ENCODE measurements around the gene WDR20. TPM values are rescaled to one million over a fixed set of nuclear protein-coding genes. Genes with fewer than 3 reads are reported as not detected.
"Not testable (repeated sequence)": the region's sequence is repeated elsewhere in the genome, so short reads cannot be mapped to it uniquely, and the experiment has no call there.

WDR20 gene
- total and polyA plus RNA-seq, 2 donors from 2014 or later, result 12.6 to 44.2 TPM

DNA sequence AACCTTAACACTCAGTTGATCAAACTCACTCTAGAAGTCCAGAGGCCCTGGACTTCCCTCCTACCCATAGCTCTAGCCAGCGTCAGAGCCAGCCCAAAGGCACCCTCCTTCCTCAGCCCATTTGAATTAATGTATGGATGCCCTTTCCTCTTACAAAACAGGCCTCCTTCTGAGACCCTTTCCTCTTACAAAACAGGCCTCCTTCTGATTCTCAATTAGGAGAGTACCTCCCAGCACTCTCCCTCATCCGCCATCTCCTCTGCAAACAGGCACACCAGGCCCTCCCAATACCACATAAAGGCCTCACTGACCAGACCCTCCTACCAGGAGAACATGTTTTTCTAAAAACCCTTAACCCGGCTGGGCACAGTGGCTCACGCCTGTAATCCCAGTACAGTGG, 99.5 kb downstream of the WDR20 start:
- Histone ChIP-seq H3K4me3 (ENCODE audit: low read length in 3 of 3) (no peak overlapping the region), H3K4me1 (ENCODE audit: control insufficient read depth in 2 of 3, insufficient read depth in 2 of 3, low read depth in 1 of 3, low read length in 3 of 3) (no peaks in the 10 kb centered on the region), H3K27me3 (ENCODE audit: control insufficient read depth, insufficient read depth, low read length) (no peaks in the 10 kb centered on the region), H3K9me3 (ENCODE audit: control insufficient read depth in 2 of 3, insufficient read depth in 1 of 3, low read length in 3 of 3) (no peaks in the 10 kb centered on the region), H3K36me3 (ENCODE audit: control insufficient read depth in 2 of 3, insufficient read depth in 3 of 3, low read length in 3 of 3) (no peaks in the 10 kb centered on the region), H3K27ac (ENCODE audit: low read depth in 2 of 2, low read length in 2 of 2) (no peak overlapping the region), H3K9ac (ENCODE audit: low read length in 3 of 3) (no peak overlapping the region)
- intact Hi-C loops (cut with DNase I), result no loop called here
- TF ChIP-seq, protein P1, sequence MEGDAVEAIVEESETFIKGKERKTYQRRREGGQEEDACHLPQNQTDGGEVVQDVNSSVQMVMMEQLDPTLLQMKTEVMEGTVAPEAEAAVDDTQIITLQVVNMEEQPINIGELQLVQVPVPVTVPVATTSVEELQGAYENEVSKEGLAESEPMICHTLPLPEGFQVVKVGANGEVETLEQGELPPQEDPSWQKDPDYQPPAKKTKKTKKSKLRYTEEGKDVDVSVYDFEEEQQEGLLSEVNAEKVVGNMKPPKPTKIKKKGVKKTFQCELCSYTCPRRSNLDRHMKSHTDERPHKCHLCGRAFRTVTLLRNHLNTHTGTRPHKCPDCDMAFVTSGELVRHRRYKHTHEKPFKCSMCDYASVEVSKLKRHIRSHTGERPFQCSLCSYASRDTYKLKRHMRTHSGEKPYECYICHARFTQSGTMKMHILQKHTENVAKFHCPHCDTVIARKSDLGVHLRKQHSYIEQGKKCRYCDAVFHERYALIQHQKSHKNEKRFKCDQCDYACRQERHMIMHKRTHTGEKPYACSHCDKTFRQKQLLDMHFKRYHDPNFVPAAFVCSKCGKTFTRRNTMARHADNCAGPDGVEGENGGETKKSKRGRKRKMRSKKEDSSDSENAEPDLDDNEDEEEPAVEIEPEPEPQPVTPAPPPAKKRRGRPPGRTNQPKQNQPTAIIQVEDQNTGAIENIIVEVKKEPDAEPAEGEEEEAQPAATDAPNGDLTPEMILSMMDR (IDR thresholded peaks at IDR 0.05; ENCODE audit: borderline replicate concordance, extremely low read depth, insufficient read depth), result no peak
- FAIRE-seq, result no peak
- no peak for DNase-seq

DNA sequence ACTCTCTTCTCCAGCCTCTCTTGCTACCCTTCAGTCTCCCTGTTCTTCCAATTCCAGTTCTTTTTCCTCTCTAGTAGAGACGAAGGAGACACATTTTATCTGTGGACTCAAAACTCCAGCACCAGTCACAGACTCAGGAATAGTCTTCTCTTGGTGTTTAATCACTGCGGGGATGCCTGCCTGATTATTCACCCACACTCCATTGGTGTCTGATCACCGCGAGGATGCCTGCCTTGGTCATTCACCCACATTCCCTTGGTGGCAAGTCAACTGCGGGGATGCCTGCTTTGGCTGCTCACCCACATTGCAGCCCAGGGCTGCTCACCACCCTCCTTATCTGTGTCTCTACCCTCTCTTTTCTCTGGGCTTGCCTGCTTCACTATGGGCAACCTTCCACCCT, 100.8 kb downstream of the WDR20 start:
- not testable (repeated sequence) for FAIRE-seq

DNA sequence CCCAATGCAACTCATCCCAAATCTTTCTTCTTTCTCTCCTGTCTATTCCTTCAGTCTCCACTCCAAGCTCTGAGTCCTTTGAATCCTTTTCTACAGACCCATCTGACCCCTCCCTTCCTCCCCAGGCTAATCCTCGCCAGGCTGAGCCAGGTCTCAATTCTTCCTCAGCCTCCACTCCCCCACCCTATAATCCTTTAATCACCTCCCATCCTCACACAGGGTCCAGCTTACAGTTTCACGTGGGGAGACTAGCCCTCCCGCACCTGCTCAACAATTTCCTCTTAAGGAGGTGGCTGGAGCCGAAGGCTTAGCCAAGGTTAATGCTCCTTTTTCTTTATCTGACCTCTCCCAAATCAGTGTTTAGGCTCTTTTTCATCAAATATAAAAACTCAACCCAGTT, 101.5 kb downstream of the WDR20 start:
- Histone ChIP-seq H3K9me3 (ENCODE audit: control insufficient read depth in 2 of 3, insufficient read depth in 1 of 3, low read length in 3 of 3) (no peaks in the 10 kb centered on the region), H3K9ac (ENCODE audit: low read length in 3 of 3) (no peak overlapping the region), H3K27me3 (ENCODE audit: control insufficient read depth, insufficient read depth, low read length) (no peaks in the 10 kb centered on the region), H3K4me1 (ENCODE audit: control insufficient read depth in 2 of 3, insufficient read depth in 2 of 3, low read depth in 1 of 3, low read length in 3 of 3) (no peaks in the 10 kb centered on the region), H3K36me3 (ENCODE audit: control insufficient read depth in 2 of 3, insufficient read depth in 3 of 3, low read length in 3 of 3) (no peaks in the 10 kb centered on the region), H3K27ac (ENCODE audit: low read depth in 2 of 2, low read length in 2 of 2) (no peak overlapping the region), H3K4me3 (ENCODE audit: low read length in 3 of 3) (no peak overlapping the region)
- TF ChIP-seq, protein P1 (IDR thresholded peaks at IDR 0.05; ENCODE audit: borderline replicate concordance, extremely low read depth, insufficient read depth), result no peak
- intact Hi-C loops (cut with DNase I), result no loop called here
- DNase-seq, result no peak
- no peak for FAIRE-seq

More for the DNA sequence above, 100.8 kb downstream of the WDR20 start:
- H3K9ac ChIP-seq (ENCODE audit: low read length in 3 of 3); H3K27ac ChIP-seq (ENCODE audit: low read depth in 2 of 2, low read length in 2 of 2); H3K36me3 ChIP-seq (ENCODE audit: control insufficient read depth in 2 of 3, insufficient read depth in 3 of 3, low read length in 3 of 3); H3K27me3 ChIP-seq (ENCODE audit: control insufficient read depth, insufficient read depth, low read length); DNase-seq; H3K9me3 ChIP-seq (ENCODE audit: control insufficient read depth in 2 of 3, insufficient read depth in 1 of 3, low read length in 3 of 3); H3K4me3 ChIP-seq (ENCODE audit: low read length in 3 of 3); intact Hi-C loops (cut with DNase I); H3K4me1 ChIP-seq (ENCODE audit: control insufficient read depth in 2 of 3, insufficient read depth in 2 of 3, low read depth in 1 of 3, low read length in 3 of 3): not testable (repeated sequence)

DNA sequence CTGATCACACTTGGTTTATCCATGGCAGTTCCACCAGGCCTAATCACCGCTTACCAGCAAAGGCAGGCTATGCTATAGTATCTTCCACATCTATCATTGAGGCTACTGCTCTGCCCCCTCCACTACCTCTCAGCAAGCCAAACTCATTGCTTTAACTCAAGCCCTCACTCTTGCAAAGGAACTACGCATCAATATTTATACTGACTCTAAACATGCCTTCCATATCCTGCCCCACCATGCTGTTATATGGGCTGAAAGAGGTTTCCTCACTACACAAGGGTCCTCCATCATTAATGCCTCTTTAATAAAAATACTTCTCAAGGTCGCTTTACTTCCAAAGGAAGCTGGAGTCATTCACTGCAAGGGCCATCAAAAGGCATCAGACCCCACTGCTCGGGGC, 104.1 kb downstream of the WDR20 start:
- H3K4me3 ChIP-seq (ENCODE audit: low read length in 3 of 3); H3K9me3 ChIP-seq (ENCODE audit: control insufficient read depth in 2 of 3, insufficient read depth in 1 of 3, low read length in 3 of 3); H3K9ac ChIP-seq (ENCODE audit: low read length in 3 of 3); H3K36me3 ChIP-seq (ENCODE audit: control insufficient read depth in 2 of 3, insufficient read depth in 3 of 3, low read length in 3 of 3); H3K4me1 ChIP-seq (ENCODE audit: control insufficient read depth in 2 of 3, insufficient read depth in 2 of 3, low read depth in 1 of 3, low read length in 3 of 3); DNase-seq; FAIRE-seq; H3K27ac ChIP-seq (ENCODE audit: low read depth in 2 of 2, low read length in 2 of 2); H3K27me3 ChIP-seq (ENCODE audit: control insufficient read depth, insufficient read depth, low read length); intact Hi-C loops (cut with DNase I): not testable (repeated sequence)

DNA sequence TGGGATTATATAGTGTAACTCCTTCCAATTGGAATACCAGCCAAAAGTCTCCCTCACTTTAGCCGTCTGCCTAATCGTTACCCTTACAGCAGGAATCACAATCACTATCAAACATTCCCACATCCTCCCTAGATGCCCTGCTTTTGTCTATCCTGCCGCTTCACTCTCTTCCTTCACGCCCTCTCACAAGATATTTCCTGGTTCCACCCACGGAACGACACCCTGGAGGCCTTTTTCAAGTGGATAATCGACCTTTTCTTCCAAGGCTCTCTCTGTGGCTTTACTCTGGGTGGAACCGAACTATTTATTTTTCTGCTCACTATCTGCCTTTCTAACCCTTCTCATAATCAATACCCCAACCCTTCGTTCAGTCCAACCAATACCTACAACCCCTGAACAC, 106.4 kb downstream of the WDR20 start:
- H3K4me1 ChIP-seq (ENCODE audit: control insufficient read depth in 2 of 3, insufficient read depth in 2 of 3, low read depth in 1 of 3, low read length in 3 of 3), result no peaks in the 10 kb centered on the region
- intact Hi-C loops (cut with DNase I), result no loop called here
- H3K27ac ChIP-seq (ENCODE audit: low read depth in 2 of 2, low read length in 2 of 2), result no peak overlapping the region
- H3K9ac ChIP-seq (ENCODE audit: low read length in 3 of 3), result no peak overlapping the region
- no peaks in the 10 kb centered on the region for H3K36me3 ChIP-seq (ENCODE audit: control insufficient read depth in 2 of 3, insufficient read depth in 3 of 3, low read length in 3 of 3)
- H3K27me3 ChIP-seq (ENCODE audit: control insufficient read depth, insufficient read depth, low read length), result no peaks in the 10 kb centered on the region
- no peaks in the 10 kb centered on the region for H3K9me3 ChIP-seq (ENCODE audit: control insufficient read depth in 2 of 3, insufficient read depth in 1 of 3, low read length in 3 of 3)
- DNase-seq (no peak), FAIRE-seq (no peak)
- TF ChIP-seq, protein P1 (IDR thresholded peaks at IDR 0.05; ENCODE audit: borderline replicate concordance, extremely low read depth, insufficient read depth), result no peak
- no peak overlapping the region for H3K4me3 ChIP-seq (ENCODE audit: low read length in 3 of 3)

Measured in kidney (tissue), 14 donors.